Adrenal gland (tissue), 5 donors: ENCODE measurements around the gene DRGX.

Experiments
- POLR2A ChIP-seq, 2 donors: fragments of 450-650 bp; IDR thresholded peaks; one replicate each; pipeline ENCODE4 v1.6.1; 2017; ENCODE audit warnings: antibody characterized with exemption in 2 of 2, mild to moderate bottlenecking in 2 of 2, moderate library complexity in 1 of 2
- TF ChIP-seq, protein P1 (sequence below), 6 experiments: fragments of 450-650 bp in 4 of 6; fragments of 200-600 bp in 2 of 6; sonication (generic) in 1 of 6; IDR thresholded peaks; 1 replicate in 5 of 6; 2 replicates in 1 of 6; pipeline versions ENCODE4 v1.5.1 to v1.8.0; 2016 to 2021; ENCODE audit warnings: antibody characterized with exemption in 6 of 6, mild to moderate bottlenecking in 2 of 6, moderate library complexity in 1 of 6
- donor health status: DM: no; HTN: no; CAD: no.

GRCh38 chr10:49319206-49319605, 76.7 kb downstream of the DRGX start:
- TF ChIP-seq, protein P1, sequence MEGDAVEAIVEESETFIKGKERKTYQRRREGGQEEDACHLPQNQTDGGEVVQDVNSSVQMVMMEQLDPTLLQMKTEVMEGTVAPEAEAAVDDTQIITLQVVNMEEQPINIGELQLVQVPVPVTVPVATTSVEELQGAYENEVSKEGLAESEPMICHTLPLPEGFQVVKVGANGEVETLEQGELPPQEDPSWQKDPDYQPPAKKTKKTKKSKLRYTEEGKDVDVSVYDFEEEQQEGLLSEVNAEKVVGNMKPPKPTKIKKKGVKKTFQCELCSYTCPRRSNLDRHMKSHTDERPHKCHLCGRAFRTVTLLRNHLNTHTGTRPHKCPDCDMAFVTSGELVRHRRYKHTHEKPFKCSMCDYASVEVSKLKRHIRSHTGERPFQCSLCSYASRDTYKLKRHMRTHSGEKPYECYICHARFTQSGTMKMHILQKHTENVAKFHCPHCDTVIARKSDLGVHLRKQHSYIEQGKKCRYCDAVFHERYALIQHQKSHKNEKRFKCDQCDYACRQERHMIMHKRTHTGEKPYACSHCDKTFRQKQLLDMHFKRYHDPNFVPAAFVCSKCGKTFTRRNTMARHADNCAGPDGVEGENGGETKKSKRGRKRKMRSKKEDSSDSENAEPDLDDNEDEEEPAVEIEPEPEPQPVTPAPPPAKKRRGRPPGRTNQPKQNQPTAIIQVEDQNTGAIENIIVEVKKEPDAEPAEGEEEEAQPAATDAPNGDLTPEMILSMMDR (IDR thresholded peaks at IDR 0.05), result no peak
- TF ChIP-seq POLR2A (IDR thresholded peaks at IDR 0.05), result no peak
